GM18505 (cell line): ENCODE results near the gene PHF21B.

Source experiments
- ATAC-seq: cut with Tn5 transposase; IDR thresholded peaks from one replicate; pipeline ENCODE4 v1.9.1; 2021; ENCODE audit not compliant: unreplicated experiment
- POLR2A ChIP-seq: IDR thresholded peaks from 4 replicates; pipeline ENCODE4 v1.6.1; 2011; ENCODE audit warnings: borderline replicate concordance; ENCODE audit not compliant: insufficient read depth, insufficient read length; ENCODE audit errors: extremely low read depth

PHF21B gene

GRCh38 chr22:45007391-45008185 lies 2.2 kb downstream of the PHF21B start:
- ATAC-seq, result no peak
- no peak for TF ChIP-seq POLR2A

- TF ChIP-seq POLR2A, result no peak
- ATAC-seq, result no peak
Measured at GRCh38 chr22:45006964-45007390, 2.8 kb downstream of the PHF21B start.

- no peak for ATAC-seq
- TF ChIP-seq POLR2A, result no peak
Measured at GRCh38 chr22:45006111-45006963, 3.5 kb downstream of the PHF21B start.

- no peak for ATAC-seq
- TF ChIP-seq POLR2A, result no peak
Measured at GRCh38 chr22:45001653-45002052, 8.2 kb downstream of the PHF21B start.

DNA sequence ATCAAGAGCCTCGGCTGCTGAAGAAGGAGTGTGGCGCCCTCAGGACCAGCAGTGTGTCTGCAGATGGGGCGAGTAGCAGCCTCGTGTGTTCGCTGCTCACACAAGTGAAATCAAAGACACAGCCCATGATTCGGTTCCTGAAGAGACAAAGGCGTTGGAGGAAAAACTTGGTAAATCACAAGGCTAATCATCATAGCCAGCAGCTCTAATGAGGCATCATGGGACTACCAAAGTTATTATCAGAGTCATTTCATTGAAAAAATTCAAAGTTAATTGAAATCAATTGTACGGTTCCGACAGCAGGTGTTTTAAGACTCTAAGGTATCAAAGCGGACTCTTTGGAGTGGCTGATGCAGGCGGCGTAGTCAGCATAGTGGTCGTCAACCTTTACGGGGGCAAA lies 9.5 kb downstream of the PHF21B start:
- ATAC-seq, result no peak
- TF ChIP-seq POLR2A, result no peak

DNA sequence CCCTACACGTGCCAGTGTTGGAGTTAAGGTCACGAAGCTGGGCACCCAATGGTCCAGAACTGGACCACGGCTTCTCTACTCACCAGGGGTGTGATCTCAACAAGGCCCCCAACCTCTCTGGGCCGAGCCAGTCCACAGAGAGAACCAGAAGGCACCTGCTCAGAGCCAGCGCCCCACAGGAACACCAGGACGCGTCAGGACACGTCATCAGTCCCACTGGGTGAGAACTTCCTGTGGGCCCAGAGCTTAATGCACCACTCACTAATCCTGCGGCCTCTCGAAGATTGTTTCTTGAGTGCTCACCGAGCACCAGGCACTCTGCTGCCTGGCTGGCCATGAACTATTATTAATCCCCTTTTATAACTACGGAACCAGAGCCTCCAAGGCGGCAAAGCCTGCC lies 10.1 kb downstream of the PHF21B start:
- no peak for TF ChIP-seq POLR2A
- no peak for ATAC-seq

- TF ChIP-seq POLR2A, result no peak
- no peak for ATAC-seq
Measured at GRCh38 chr22:44999231-44999630, 10.6 kb downstream of the PHF21B start.

- TF ChIP-seq POLR2A, result no peak
- no peak for ATAC-seq
Measured at GRCh38 chr22:44998296-44998695, 11.5 kb downstream of the PHF21B start.

GRCh38 chr22:44997060-44997459 lies 12.7 kb downstream of the PHF21B start:
- TF ChIP-seq POLR2A, result no peak
- no peak for ATAC-seq

- no peak for TF ChIP-seq POLR2A
- ATAC-seq, result no peak
Measured at GRCh38 chr22:44996648-44997047, 13.2 kb downstream of the PHF21B start.

DNA sequence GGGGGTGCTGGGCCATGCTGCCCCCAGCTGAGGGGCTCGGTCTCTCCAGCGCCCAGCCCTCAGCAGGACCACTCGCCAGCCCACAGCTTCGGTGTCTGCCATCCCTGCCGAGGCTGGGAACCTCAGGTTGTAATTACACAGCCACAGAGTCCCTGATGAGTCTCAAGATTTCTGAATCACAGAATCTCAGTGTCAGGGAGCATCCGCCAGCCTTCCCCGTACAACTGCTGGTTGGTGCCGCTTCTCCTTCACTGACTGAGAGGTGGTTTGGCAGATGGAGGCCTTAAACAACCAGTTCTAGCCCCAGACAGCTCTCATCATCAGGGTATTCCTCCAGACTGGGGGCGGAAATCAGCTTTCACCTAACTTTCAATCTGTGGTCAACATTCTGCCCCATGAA lies 13.7 kb downstream of the PHF21B start:
- TF ChIP-seq POLR2A, result no peak
- ATAC-seq, result no peak

- TF ChIP-seq POLR2A, result no peak
- ATAC-seq, result no peak
Measured at GRCh38 chr22:44995715-44996114, 14.1 kb downstream of the PHF21B start.

DNA sequence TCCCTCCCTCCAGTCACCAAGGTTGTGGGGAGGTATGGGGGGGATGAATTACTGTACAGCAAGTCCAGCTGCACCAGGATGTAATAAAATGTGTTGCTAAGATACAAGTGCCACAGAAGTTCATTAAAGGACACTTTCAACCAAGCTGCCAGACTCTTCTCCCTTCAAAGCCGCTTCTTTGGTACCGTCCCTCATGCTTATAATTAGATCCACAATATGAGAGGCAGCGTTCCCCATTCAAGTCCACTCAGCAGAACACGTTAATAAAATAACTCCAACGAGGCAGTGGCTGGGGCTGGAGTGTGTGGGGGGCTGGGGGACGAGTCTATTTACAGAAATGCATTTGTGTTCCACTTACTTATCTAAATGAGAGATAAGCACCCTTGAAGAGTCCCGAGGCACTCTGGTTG lies 14.7 kb downstream of the PHF21B start:
- no peak for TF ChIP-seq POLR2A
- no peak for ATAC-seq

DNA sequence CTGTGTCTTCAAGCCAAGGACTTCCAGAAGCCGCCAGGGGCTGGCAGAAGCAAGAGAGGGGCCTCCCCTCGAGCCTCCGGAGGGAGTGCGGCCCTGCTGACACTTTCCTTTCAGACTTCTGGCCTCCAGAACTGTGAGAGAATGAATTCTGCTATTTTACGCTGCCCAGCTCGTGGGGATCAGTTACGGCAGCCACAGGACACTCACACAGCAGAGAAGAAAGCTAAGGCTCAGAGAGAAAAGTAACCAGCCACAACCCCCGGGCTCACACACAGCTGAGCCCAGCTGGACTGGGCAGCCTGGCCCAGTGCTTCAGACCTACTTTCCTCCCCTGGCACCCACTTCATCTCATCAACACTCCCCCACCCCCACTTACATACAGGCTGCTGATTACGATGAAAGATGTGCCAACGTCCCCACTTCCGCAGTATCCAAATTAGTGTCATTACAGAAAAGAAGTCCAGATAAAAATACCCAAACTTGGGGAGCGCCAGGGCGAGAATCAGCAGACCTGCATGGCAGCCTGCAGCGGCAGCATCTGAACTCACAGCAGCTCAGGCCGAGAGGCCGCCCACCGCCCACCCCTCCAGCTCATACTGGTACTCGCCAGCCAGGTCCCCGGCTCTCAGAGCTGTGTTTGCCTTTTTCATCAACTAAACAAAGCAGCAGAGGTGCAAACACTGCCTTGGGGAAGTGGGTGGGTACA lies 15.3 kb downstream of the PHF21B start:
- TF ChIP-seq POLR2A, result no peak
- ATAC-seq, result no peak

DNA sequence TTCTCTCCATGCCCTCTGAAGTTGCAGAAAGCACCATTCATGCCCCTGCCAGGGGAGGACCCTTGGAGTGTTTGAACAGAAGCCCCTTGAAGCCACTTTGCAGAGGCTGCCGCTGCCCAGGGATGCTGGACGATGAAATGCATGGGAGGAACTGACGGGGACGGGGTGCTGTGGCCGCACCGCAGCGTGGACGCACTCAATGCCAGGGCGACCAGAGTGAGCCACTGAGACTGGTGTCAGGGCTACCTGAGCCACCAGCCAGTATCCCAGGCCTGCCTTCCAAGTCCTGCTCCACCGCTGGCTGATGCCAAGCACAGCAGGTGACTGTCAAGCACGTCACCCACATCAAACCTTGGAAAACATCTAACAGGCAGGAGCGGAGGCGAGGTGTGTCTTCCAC lies 17.6 kb downstream of the PHF21B start:
- no peak for TF ChIP-seq POLR2A

More for the DNA sequence above, 17.6 kb downstream of the PHF21B start:
- ATAC-seq, result no peak
